ENCODE data around the gene EEIG1.

- no peak for TF ChIP-seq CHD1 (IDR thresholded peaks at IDR 0.05; ENCODE audit: low read depth, low read length)
- no peak for TF ChIP-seq POLR2A (IDR thresholded peaks at IDR 0.05; ENCODE audit: low read depth, low read length)
- TF ChIP-seq ZNF274 (IDR thresholded peaks at IDR 0.05; ENCODE audit: insufficient read depth, insufficient read length), result no peak
- TF ChIP-seq LARP7 (IDR thresholded peaks at IDR 0.05), result no peak
- no peak for TF ChIP-seq SP1 (IDR thresholded peaks at IDR 0.05; ENCODE audit: low read depth, low read length)
- TF ChIP-seq CTCF (IDR thresholded peaks at IDR 0.05 in 2 of 3, conservative IDR thresholded peaks at IDR 0.05 in 1 of 3; ENCODE audit: control insufficient read depth in 2 of 3, extremely low read depth in 1 of 3, insufficient read depth in 1 of 3, low read depth in 3 of 3, low read length in 3 of 3), result no peak
Measured at GRCh38 chr9:128026773-128027541, 46.2 kb upstream of the EEIG1 start.
